Measurements from ENCODE around the gene WWP2. TPM values are rescaled to one million over a fixed set of nuclear protein-coding genes. Genes with fewer than 3 reads are reported as not detected.

WWP2 gene
- total RNA-seq, result 10 to 100 TPM; 49.8 to 86.6 TPM
- polyA plus RNA-seq, result 10 to 100 TPM; 26.1 to 36.9 TPM
- long read RNA-seq, donor 1, partial matches to known transcripts, result 5 of 6 reads
- long read RNA-seq, donor 1, other reads (novel, unspliced or antisense), result 0 of 6 reads
- long read RNA-seq, donor 2, full-length matches to known transcripts, result 1 of 10 reads
- long read RNA-seq, donor 2, partial matches to known transcripts, result 9 of 10 reads
- long read RNA-seq, donor 2, other reads (novel, unspliced or antisense), result 0 of 10 reads
- long read RNA-seq, donor 3, partial matches to known transcripts, result 0 of 2 reads
- long read RNA-seq, donor 3, other reads (novel, unspliced or antisense), result 0 of 2 reads
- long read RNA-seq, donor 4, result 0 reads
- long read RNA-seq, donor 5, full-length matches to known transcripts, result 4 of 9 reads
- long read RNA-seq, donor 5, partial matches to known transcripts, result 5 of 9 reads
- long read RNA-seq, donor 5, other reads (novel, unspliced or antisense), result 0 of 9 reads

DNA sequence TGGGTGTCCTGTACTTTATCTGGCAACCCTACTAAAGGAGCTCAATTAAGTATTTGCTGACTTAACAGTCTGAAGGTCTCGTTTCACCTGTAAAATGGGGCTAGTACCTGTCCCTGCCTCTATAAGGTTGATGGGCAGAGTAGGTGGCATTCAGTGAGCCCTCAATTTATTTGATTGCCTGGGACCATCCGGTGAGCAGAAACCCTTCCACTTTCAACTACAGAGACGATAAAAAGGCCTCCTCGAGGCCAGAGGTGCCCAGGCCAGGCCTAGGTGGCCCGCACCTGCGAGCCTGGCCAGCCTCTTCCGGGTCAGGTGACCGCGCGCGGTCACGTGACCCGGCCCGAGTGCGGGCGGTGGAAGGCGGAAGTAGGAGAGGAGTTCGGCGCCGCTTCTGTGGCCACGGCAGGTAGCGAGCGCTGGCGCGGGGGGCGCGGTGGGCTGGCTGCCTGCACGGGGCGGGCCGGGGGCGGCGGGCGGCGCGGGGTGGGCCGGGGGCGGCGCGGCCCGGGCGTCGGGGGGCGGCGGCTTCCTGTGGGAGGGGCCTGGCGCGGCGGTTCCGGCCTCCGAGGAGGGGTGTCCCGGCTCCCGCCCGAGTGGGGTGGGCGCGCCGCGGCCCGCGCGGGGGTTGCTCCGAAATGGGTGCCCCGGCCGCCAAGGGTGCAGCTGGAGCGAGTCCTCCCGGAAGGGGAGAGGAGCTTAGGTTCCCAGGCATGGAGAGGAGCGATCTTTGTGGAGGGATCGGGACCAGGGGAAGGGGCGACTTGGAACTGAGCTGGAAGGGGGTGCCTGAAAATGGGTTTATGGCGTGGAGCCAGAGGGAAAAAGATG lies at the start of gene WWP2:
TSS of gene WWP2 (plus strand) at position 350 of the 831 bp plus-strand sequence. CDS start 24,679 bp downstream, outside the sequence.
- ATAC-seq (ENCODE audit: insufficient read depth, low FRiP score) (peak; percentile 76), DNase-seq (peak; percentile 73 to 82 (median 77))
- TF ChIP-seq CTCF (IDR thresholded peaks at IDR 0.05; ENCODE audit: control extremely low read depth, extremely low read depth), result no peak
- H3K36me3 ChIP-seq (ENCODE audit: control insufficient read depth in 4 of 4, insufficient read depth in 4 of 4, low read length in 4 of 4), result peaks cover 0 to 3% (median 0%) of the 10 kb centered on the region in 4 donors
- peak within 1 kb of the TSS; percentile 75 to 94 for H3K9ac ChIP-seq (ENCODE audit: insufficient read depth in 1 of 2, low read length in 2 of 2)
- H3K4me3 ChIP-seq, result peak within 1 kb of the TSS; percentile 87
- H3K27ac ChIP-seq (ENCODE audit: low read depth in 1 of 2, low read length in 1 of 2), result peak within 1 kb of the TSS; percentile 95 to 97
- 1% methylated on average over 54 to 68 of the region's 68 CpGs for WGBS, 2 donors
- H3K4me1 ChIP-seq (ENCODE audit: control insufficient read depth in 5 of 5, insufficient read depth in 5 of 5, low read length in 5 of 5), result peaks cover 0 to 9% (median 8%) of the 10 kb centered on the region in 5 donors
- no peaks in the 10 kb centered on the region for H3K27me3 ChIP-seq (ENCODE audit: control insufficient read depth in 3 of 3, insufficient read depth in 3 of 3, low read length in 2 of 3)
- no peaks in the 10 kb centered on the region for H3K9me3 ChIP-seq (ENCODE audit: control insufficient read depth in 4 of 4, insufficient read depth in 3 of 4, low read length in 3 of 4)

- Histone ChIP-seq H3K36me3 (ENCODE audit: control insufficient read depth in 4 of 4, insufficient read depth in 4 of 4, low read length in 4 of 4) (peaks cover 8 to 28% (median 11%) of the 10 kb centered on the region in 4 donors), H3K27me3 (ENCODE audit: control insufficient read depth in 3 of 3, insufficient read depth in 3 of 3, low read length in 2 of 3) (no peaks in the 10 kb centered on the region), H3K9me3 (ENCODE audit: control insufficient read depth in 4 of 4, insufficient read depth in 3 of 4, low read length in 3 of 4) (no peaks in the 10 kb centered on the region), H3K9ac (ENCODE audit: insufficient read depth in 1 of 2, low read length in 2 of 2) (no peak overlapping the region), H3K4me1 (ENCODE audit: control insufficient read depth in 5 of 5, insufficient read depth in 5 of 5, low read length in 5 of 5) (peaks cover 0 to 4% (median 0%) of the 10 kb centered on the region in 5 donors), H3K27ac (ENCODE audit: low read depth in 1 of 2, low read length in 1 of 2) (no peak overlapping the region), H3K4me3 (no peak overlapping the region)
- ATAC-seq (ENCODE audit: insufficient read depth, low FRiP score), result no peak
- DNase-seq, result no peak
- TF ChIP-seq CTCF (IDR thresholded peaks at IDR 0.05; ENCODE audit: control extremely low read depth, extremely low read depth), result no peak
- 93 to 95% methylated on average over 9 of the region's 9 CpGs for WGBS, 2 donors
Observed at GRCh38 chr16:69712914-69713581, 49.1 kb upstream of the WWP2 start.

GRCh38 chr16:69717066-69717465 lies 45.1 kb upstream of the WWP2 start:
- peaks cover 2 to 28% (median 10%) of the 10 kb centered on the region in 4 donors for H3K36me3 ChIP-seq (ENCODE audit: control insufficient read depth in 4 of 4, insufficient read depth in 4 of 4, low read length in 4 of 4)
- 91 to 97% methylated on average over 6 of the region's 6 CpGs for WGBS, 2 donors
- TF ChIP-seq CTCF (IDR thresholded peaks at IDR 0.05; ENCODE audit: control extremely low read depth, extremely low read depth), result no peak

More at GRCh38 chr16:69717066-69717465, 45.1 kb upstream of the WWP2 start:
- Histone ChIP-seq H3K9me3 (ENCODE audit: control insufficient read depth in 4 of 4, insufficient read depth in 3 of 4, low read length in 3 of 4) (no peaks in the 10 kb centered on the region), H3K27ac (ENCODE audit: low read depth in 1 of 2, low read length in 1 of 2) (no peak overlapping the region), H3K9ac (ENCODE audit: insufficient read depth in 1 of 2, low read length in 2 of 2) (no peak overlapping the region), H3K4me3 (no peak overlapping the region), H3K27me3 (ENCODE audit: control insufficient read depth in 3 of 3, insufficient read depth in 3 of 3, low read length in 2 of 3) (no peaks in the 10 kb centered on the region), H3K4me1 (ENCODE audit: control insufficient read depth in 5 of 5, insufficient read depth in 5 of 5, low read length in 5 of 5) (no peaks in the 10 kb centered on the region)
- DNase-seq (no peak), ATAC-seq (ENCODE audit: insufficient read depth, low FRiP score) (no peak)
